ENCODE measurements around the gene IPO9.
"Not testable (repeated sequence)": the region's sequence is repeated elsewhere in the genome, so short reads cannot be mapped to it uniquely, and the experiment has no call there.

IPO9 gene

DNA sequence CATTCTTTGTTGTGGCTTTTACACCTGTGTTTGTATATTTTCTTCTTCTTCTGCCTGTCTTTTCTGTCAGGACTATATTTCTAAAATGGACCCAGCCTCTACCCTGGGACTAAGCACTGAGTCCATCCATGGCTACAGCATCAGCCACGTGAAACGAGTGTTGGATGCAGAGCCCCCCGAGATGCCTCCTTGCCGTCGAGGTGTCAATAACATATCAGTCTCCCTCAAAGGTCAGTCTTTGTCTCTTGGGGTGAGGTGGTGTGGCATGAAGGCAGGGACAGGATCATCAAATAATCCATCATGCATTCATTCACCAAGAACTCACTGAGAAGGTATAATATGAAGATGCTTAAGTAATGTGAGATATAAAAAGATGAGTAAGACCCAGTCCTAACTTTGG is 19.1 kb upstream of the IPO9 start:
- no peak for DNase-seq (ENCODE audit: low read depth)

DNA sequence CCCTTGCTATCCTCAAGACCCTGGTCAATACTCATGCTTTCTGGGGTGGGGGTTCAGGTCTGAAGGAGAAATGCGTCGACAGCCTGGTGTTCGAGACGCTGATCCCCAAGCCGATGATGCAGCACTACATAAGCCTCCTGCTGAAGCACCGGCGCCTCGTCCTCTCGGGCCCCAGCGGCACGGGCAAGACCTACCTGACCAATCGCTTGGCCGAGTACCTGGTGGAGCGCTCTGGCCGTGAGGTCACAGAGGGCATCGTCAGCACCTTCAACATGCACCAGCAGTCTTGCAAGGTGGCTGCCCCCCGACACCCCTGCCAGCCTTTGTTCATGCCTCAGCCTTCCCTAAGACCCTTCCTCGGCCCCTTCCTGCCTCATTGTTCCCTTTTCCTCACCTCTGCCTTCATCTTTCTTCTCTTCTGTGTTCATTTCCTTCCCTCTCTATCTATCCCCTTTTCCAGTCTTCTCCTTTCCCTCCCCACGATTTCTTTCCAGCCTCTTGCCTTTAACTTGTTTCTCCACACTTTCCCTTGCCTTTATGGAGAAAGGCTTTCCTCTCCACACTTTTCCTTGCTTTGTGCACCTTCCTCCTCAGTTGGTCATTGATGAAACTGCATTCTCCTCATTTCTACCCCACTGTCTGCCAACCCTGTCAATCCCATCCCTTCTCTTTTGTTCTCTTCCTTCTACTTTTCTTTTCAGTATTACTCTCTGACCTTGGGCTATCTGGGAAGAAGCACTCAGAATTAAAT is 18.3 kb upstream of the IPO9 start:
- no peak for DNase-seq (ENCODE audit: low read depth)

DNA sequence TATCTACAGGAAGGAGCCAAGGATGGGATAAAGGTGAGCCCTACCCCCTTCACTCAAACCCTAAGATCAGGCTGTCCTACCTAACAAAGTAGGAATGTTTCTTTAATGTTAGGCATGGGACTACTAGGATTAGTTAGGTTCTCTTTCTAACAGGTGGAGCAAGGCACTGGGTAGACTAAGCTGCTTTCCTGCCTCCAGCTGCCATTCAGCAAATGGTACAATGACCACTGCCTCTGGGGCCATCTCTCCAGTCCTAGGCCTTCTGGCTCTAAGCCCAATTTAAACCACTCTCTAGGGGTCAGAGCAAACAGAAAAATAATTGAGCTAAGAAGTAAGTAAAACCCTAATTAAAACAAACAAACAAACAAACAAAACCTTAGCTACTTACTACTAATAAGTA is 15.7 kb upstream of the IPO9 start:
- DNase-seq (ENCODE audit: low read depth), result no peak

DNA sequence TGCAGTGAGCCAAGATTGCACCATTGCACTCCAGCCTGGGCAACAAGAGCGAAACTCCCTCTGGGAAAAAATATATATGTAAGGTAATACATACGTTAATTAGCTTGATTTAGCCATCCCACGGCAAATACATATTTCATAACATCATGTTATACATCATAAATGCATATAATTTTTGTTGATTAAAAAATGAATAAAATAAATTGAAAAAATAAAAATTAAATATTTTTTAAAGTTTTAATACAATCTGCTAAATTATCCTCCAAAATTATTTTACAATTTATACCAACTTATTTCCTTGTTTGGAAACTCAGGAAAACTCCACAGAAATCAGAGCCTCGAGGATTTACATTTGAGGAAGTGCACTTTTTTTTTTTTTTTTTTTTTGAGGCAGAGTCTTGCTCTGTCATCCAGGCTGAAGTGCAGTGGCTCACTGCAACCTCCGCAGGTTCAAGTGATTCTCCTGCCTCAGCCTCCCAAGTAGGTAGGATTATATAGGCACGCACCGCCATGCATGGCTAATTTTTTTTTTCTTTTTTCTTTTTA is 12.6 kb upstream of the IPO9 start:
- DNase-seq (ENCODE audit: low read depth), result no peak

DNA sequence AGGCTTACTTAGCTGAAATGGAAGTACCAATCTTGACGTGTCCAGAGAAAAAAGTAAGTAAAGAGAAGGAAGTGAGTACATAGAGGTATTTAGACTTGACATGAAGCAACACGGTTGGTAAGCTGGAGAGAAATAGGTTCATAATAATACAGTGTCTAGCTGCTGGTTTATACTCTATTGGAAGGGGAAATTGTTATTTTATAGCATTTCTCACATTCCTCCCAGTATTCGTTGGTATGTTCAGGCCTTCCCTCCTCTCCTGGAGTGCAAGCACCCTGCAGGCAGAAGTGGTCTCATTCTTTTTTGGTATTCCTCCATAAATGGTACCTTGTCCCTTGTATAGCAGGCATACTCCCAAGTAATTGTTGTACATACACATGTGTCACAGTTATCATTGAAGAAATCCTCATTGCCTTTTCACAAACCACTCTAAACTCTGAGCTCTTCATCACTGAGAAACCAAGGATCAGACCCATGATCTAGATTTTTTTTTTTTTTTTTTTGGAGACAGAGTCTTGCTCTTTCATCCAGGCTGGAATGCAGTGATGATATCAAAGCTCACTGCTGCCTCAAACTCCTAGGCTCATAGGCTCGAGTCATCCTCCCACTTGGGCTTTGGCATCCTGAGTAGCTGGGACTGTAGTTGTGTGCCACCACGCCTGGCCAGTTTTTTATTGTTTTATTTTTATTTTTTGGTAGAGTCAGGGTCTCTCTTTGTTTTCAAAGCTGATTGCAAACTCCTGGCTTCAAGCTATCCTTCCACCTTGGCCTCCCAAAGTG is 9.8 kb upstream of the IPO9 start:
- DNase-seq (ENCODE audit: low read depth), result no peak

DNA sequence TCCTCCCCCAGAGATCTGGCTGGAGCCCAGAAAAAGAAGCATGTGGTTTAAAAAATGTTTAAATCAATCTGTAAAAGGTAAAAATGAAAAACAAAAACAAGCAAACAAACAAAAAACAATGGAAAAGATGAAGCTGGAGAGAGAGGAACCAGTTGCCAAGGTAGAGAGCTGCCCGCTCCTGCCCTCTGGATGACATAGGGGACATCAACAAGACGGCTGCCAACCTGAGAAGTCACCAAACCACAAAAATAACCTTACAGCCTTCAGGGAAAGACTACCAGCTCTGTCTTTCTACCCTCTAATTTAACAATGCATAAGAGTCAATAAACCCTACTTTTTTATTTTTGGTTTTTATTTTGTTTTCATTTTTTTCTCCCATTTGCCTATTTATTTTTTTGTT is 8.5 kb upstream of the IPO9 start:
- DNase-seq (ENCODE audit: low read depth), result no peak

DNA sequence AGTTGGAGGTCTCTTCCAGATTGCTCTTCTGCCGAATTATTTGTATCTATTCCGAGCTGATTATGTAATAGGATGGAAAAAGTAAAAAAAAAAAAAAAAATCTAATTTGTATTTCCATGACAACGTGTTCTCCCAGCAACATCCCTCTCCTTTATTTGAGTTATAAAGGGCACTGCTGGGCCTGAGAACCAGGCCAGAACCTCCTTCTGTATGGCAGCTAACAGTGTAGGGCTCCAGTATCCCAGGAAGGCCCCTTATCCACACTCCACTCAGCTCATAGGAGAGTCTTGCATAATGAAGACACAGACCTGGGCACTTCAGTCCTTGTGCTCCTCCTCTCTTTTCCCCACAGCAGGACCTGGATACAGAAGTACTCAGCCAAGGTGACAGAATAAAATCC is 3.7 kb upstream of the IPO9 start:
- DNase-seq (ENCODE audit: low read depth), result no peak

DNA sequence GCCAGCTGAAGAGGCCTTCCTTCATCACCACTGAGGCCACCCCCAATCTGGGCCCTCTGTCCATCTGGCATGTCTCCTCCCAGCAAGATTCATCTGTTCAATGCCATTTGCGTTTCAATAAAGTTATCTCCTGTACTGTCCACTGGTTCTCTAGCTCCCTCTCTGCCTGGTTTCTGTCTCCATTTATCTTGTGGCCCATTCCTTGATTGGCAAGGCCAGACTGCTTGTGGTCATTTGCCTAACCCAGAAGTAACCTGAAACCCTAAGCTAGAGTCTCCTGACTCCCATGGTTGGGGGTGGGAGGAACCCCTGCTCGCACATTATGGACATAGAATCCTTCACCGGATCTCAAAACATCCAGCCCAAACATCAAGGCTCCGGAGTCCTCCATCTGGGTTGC is 2.1 kb upstream of the IPO9 start:
- no peak for DNase-seq (ENCODE audit: low read depth)

DNA sequence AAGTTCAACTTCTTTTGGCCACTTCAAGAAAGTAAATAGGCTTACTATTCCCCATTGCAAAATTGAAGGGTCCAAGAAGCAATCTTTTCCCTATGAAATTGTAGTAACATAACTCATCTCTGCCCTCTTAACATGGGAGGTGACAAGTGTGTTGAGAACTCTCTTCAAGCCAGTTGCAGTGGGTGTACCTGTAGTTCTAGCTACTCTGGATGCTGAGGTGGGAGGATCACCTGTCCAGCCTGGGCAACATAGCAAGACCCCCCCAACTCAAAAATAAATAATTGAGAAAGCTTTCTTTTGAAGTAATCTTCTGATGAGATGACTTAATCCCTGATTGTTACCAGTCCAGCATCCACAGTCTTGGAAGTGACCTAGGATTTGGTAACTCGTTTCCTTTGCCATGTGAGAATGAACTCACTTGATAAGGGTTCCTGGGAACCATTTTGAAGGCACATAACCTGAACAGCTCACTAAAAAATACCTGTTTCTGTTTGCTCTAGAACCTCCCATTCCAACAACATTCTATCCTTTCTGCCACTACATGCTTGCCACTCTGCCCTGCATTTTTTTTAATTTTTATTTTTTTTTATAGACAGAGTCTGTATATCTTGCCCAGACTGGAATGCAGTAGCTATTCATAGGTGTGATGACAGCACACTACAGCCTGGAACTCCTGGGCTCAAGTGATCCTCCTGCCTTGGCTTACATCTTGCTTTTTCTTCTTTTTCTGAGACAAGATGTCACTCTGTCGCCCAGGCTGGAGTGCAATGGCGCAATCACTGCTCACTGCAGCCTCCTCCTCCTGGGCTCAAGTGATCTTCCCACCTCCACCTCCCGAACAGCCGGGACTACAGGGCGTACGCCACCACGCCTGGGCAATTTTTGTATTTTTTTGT is 1.4 kb upstream of the IPO9 start:
- DNase-seq (ENCODE audit: low read depth), result no peak

DNA sequence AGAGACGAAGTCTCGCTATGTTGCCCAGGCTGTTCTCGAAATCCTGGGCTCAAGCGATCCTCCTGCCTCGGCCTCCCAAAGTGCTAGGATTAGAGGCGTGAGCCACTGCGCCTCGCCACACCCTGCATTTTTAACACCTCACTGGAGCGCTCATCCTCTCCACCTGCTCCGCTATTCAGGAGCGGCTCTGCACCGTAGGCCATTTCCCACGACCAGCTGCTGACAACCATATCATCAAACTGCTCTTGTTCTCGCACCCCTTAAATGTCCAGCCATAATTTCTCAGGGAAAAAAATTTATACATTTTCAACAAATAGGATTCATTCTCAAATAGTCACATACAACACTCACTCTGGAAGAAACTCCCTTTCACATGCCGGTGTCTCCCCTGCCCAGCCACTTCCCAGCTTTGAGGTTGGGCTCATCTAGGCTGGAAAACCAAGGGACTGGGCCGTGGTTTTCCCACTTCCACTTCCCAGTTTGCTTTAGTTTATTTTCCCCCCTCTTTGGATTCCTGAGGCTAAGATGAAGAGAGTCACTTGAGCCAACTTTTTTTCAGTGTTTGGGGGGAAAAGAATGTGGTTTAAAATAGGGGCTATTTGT is 639 bp upstream of the IPO9 start:
- no peak for DNase-seq (ENCODE audit: low read depth)

DNA sequence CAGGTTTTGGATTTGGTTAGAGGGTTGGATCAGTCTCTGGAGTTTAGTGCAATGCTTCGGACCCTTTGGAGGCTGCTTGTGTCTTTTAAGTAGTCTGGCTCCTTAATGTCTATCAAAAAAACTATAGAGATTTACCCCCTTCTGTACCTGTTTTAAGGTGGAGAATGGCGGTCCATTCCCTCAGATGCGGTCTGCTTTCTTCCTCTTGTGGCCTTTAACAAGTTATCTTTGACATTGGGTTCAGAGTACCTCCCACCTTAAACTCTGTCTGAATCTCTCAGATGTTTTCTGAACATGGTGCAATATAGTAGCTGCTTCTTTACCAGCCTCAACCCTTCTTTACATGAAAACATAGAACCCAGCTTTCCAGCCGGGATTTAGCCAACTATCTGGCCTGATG is 2.4 kb downstream of the IPO9 start:
- no peak for DNase-seq (ENCODE audit: low read depth)

DNA sequence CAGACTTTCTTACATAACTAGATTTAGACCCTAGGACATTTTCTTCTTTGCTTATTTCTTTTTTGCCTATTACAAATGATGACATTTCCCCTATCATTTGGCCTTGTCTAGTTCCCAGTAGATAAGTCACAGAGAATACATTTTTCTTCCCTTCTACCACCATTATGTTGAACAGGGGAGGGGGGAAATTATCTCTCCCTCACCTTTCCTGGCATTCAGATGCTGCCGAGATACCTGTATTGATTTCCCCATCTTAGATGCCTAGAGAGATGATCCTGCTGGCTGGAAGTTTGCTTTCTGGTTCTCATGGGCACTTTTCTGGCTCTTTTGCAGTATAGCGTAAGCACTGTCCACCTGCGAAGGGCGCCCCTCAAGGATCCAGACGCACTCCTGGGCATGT is 5.7 kb downstream of the IPO9 start:
- DNase-seq (ENCODE audit: low read depth), result no peak

DNA sequence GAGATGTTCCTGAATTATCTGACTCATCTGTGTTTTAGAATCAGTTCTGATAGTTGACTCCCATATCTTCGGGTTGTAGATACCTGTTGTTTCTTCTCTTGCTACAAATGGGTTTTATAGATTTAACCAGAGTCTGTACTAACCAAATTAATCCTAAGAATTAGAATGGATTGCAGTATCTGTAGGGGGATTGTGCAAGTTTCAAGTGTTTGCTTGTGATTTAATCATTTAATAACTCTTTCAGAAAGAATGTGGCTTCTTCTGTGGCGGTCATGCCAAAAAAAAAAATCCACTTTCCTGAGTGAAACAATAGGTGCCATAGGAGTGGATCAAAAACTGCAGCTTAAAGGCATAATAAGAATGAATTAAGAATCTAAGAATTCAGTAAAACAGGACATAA is 9.4 kb downstream of the IPO9 start:
- no peak for DNase-seq (ENCODE audit: low read depth)

DNA sequence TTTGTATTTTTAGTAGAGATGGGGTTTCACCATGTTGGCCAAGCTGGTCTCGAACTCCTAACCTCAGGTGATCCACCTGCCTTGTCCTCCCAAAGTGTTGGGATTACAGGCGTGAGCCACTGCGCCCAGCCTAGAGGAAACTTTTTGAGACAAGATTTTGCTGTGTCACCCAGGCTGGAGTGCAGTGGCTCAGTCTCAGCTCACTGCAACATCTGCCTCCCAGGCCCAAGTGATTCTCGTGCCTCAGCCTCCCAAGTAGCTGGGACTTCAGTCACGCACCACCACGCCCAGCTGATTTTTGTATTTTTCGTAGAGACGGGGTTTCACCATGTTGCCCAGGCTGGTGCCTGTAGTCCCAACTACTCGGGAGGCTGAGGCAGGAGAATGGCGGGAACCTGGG is 10.1 kb downstream of the IPO9 start:
- DNase-seq (ENCODE audit: low read depth), result not testable (repeated sequence)

DNA sequence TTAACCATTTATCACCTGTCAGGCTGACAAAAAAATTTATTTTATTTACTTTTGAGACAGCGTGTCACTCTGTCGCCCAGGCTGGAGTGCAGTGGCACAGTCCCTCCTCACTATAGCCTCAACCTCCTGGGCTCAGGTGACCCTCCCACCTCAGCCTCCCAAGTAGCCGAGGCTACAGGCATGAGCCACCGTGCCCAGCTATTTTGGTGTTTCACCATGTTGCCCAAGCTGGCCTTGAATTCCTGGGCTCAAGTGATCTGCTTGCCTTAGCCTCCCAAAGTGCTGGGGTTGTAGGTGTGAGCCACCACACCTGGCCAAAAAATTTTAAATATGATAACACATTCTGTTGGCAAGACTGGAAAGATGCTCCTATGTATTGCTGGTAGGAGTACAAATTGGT is 11.1 kb downstream of the IPO9 start:
- DNase-seq (ENCODE audit: low read depth), result no peak

DNA sequence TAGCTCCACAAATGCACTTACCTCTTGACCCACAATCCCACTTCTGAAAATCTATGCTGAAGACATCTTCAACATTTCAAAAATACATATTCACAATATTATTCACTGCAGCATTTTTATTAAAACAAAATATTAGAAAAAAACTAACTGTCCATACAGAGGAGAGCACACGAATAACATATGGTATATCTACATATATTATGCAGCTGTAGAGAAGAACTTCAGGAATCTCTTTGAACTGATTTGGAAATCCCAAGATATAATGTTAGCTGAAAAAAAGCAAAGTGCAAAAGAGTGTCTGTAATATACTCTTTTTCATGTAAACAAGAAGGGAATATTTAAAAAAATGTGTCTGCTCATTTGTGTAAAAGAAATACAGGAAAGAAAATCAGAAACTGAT is 11.5 kb downstream of the IPO9 start:
- DNase-seq (ENCODE audit: low read depth), result no peak

DNA sequence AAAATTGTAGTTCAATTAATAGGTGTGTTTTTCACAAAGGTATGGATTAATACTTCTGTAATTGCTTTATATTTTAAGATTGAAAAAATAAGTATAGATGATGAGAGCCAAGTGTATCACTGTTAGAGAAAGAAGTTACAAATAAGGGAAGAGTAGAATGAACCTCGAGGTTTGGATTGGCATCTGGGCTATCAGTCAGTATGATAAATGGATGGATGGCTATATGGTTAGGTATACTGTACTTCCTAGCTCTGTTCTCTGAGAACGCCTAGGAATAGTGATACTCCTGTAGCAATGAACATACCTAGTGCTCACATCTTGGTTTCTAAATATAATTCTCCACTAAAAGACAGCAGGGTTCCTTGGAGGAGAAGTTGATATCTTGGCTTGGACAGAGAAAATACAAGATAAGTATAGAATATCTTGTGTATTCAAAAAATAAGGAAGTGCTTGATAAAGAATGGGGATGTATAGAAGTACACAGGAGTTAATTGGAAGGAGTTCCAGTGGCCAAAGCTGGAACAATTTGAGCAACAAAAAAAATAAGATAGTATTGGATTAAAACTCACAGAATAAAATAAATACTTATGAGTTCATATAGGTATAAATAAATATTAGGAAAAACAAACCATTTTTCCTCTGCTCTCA is 12.4 kb downstream of the IPO9 start:
- no peak for DNase-seq (ENCODE audit: low read depth)

DNA sequence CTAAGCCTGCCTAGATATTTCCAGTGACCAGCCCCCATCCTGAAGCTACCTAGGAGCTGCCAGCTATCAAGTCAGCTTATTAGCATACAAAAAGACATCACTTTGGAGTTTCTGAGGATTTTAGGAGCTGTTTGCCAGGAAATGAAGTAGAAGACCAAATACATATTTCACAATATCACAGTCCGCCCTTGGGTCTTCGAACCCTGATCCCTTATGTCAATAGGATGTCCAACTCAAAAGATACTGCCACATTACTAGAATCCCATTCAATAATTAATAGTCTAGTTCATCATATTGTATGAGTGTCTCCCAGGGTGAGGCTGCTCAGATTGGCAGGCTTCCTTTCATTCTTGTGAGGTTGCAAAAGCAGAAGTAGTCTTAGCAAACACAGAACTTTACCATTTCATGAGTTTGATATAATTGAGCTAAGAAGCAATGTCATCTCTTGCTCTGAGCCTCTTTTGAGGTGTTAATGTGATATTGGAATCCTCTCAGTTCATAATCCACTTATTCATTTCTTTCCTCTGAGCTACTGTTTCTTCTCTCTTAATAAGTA is 13.6 kb downstream of the IPO9 start:
- DNase-seq (ENCODE audit: low read depth), result no peak

DNA sequence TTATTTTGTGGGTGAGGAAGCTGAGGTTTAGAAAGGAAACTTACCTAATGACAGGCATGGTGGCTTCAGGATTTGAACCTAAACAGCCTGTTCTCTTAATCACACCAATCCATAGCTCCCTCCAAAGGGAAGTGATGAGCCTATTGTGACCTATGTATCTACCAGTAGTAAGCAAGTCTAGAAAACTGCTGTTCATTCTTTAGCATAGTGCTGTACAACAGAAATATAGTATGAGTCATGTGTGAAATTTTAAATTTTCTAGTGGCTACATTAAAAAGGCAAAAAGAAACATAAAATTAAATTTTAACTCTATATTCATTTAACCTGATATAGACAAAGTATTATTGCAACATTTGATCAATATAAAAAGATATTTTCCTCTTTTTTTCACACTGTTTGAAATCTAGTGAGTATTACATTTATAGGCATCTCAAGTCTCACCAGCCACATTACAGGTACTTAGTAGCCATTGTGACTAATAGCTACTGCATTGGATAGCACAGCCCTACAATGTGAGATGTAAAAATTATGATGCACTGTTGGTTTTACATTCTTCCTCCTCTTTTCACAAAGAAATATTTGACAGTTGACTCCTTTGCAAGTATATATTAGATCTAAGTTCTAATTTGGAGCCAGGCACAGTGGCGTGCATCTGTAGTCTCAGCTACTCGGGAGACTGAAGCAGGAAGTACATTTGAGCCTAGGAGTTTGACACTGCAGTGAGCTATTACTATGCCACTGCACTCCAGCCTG is 16.6 kb downstream of the IPO9 start:
- DNase-seq (ENCODE audit: low read depth), result no peak

DNA sequence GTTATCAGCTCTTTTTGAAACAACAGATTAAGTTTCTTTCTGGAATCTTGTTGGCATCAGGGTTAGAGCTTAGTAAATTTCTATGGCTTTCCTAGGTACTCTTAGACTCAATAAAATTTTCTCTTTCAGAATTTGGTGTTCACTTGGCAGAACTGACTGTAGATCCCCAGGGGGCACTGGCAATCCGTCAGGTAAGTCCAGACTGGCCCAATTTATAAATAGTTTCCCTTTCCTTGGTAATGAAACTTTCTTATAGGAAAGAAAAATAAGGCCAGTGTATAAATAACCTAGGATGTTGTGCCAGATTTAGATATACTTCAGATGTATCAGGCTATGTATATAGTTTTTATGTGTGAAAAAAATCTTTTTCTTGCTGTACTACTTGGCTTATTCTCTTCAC is 18.2 kb downstream of the IPO9 start:
- DNase-seq (ENCODE audit: low read depth), result no peak

DNA sequence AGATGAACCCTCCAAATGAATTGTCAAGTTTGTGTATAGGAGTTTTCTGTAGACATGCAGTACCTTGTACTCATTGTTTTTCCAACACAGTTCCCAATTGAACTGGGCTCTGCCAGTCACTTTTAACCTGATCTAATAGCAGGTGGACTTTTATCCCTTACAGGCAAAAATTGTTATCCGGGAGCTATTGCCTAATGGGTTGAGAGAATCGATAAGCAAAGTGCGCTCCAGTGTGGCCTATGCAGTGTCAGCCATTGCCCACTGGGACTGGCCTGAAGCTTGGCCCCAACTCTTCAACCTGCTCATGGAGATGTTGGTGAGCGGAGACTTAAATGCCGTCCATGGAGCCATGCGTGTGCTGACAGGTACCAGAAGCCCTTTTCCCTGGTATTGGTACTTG is 19.3 kb downstream of the IPO9 start:
- DNase-seq (ENCODE audit: low read depth), result no peak

All from HS-27A (cell line).